NT2/D1 (cell line): ENCODE results near the gene TPRG1L.

Experiments used
- SUZ12 ChIP-seq: IDR thresholded peaks from 2 replicates; pipeline ENCODE4 v1.6.1; 2011; ENCODE audit not compliant: insufficient read length, insufficient read depth; ENCODE audit errors: extremely low read depth
- YY1 ChIP-seq: IDR thresholded peaks from 2 replicates; pipeline ENCODE4 v1.6.1; 2011; ENCODE audit not compliant: insufficient read length, insufficient read depth
- ZNF274 ChIP-seq: IDR thresholded peaks from 2 replicates; pipeline ENCODE4 v1.6.1; 2011; ENCODE audit warnings: mild to moderate bottlenecking, low read depth, low read length

DNA sequence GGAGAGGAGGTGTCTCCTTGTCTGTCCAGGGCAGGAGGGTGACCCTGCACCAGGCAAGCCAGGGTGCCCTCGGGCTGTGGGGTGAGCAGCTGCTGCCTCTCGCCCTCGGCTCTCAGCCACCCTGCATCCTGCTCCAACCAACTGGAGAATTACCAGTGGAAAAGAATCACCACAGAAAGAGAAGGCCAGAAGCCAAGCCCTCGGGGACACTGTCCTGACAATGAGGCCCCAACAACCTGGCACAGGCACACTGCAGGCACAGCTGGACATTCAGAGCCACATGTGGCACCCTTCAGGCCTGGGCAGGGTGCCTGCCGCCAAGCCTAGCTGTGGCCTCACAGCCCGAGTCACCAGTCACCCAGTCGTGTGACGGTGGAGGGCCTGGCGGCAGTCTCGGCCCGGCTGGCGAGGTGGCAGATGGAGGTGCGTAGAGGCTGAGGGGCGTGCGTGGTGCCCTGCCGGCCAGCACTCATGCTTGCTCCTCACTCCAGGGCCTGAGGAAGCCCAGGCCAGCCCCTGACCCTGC lies 25.5 kb upstream of the TPRG1L start:
- TF ChIP-seq YY1 (no peak), ZNF274 (no peak), SUZ12 (no peak)
